Cortex of kidney (tissue), 1 donor: ENCODE data around the gene CCDC15.
"Not testable (repeated sequence)": the region's sequence is repeated elsewhere in the genome, so short reads cannot be mapped to it uniquely, and the experiment has no call there.

ENCODE experiments used
- DNase-seq: peaks from one replicate; lab custom pipeline; 2025; lab: John Stamatoyannopoulos, UW

CCDC15 gene

DNA sequence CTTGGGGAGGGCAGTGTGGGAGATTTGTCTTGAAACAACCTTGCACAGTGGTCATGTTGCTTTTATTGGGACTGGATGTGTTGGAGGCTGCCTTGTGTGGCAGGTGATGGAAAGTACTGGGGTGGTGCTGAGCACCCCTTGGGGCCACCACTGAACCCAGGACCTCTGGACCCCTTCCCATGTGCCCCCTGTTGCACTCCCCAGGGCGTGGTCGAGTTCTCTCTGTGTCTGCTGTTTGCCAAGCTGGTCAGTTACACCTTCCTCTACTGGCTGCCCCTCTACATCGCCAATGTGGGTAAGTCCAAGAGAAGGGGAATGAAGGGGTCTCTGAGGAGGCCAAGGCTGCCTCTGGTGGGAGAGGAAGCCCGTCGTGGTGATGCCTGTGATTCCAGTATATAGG lies 128.0 kb downstream of the CCDC15 start:
- DNase-seq = no peak

- DNase-seq = no peak
Observed at GRCh38 chr11:125082611-125083311, 128.8 kb downstream of the CCDC15 start.

DNA sequence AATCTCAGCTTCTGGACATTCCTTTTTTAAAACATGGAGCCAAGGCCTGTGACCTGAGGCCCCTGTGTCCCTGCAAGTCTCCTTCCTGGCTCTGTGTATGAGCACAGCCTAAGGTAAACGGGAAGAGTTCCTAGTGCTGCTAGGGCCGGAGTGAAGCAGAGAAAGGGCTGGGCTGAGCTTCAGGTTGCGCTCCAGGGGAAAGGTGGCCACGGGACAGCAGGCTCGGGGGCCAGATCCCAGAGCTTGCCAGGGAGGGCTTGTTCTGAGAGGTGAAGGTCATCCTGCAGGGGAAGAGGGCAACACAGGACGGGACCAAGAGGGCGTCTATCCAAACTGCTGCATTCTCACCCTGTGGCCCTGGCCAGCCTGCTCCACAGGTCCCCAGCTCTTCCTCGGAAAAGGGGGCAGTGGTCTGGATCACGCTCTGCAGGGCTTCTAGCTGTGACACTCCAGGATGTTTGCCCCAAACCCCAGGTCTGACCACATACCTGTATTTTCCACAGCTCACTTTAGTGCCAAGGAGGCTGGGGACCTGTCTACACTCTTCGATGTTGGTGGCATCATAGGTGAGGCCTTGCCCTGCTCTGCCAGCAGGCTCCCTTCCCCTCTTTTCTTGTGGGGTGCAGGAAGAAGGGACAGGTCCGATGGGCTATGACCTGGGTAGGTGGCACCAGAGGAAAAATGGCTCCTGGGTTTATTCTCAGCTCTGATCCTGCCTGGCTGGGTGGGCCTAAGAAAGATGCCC lies 129.5 kb downstream of the CCDC15 start:
- no peak for DNase-seq

GRCh38 chr11:125084057-125084416 lies 130.0 kb downstream of the CCDC15 start:
- DNase-seq = no peak

- DNase-seq = no peak
Observed at GRCh38 chr11:125084761-125085231, 130.8 kb downstream of the CCDC15 start.

- DNase-seq = no peak
Observed at GRCh38 chr11:125085301-125086081, 131.5 kb downstream of the CCDC15 start.

DNA sequence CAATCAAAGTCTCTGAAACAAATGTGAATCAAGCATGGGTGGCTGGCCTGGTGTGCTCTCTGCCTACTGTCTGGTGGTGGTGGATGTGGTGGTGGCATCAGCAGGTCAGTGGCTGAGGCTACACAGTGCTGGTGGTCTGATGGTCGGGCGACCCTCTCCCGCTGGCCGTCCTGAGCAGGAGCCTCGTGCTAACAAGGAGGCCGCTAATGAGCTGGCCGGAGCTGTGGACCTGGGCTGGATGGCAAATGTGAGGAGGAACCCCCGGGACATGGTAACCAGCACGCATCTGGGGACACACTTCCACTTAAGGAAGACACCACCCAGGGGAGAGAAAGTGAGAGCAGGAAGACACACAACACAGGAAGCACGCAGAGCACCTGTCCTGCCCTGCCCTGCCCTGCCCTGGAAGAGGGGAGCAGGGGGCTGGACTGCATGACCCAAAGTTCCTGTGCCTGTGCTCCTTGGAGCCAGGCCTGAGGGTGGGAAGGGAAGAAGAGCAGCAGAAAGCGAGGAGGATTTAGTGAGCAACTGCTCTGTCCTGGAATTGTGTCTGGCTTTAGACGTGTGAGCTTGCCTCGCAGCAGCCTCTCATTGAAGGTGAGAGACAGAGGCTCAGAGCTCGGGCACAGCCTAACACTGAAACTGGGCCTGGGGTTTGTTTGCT lies 132.8 kb downstream of the CCDC15 start:
- no peak for DNase-seq

GRCh38 chr11:125088123-125088522 lies 134.1 kb downstream of the CCDC15 start:
- no peak for DNase-seq

DNA sequence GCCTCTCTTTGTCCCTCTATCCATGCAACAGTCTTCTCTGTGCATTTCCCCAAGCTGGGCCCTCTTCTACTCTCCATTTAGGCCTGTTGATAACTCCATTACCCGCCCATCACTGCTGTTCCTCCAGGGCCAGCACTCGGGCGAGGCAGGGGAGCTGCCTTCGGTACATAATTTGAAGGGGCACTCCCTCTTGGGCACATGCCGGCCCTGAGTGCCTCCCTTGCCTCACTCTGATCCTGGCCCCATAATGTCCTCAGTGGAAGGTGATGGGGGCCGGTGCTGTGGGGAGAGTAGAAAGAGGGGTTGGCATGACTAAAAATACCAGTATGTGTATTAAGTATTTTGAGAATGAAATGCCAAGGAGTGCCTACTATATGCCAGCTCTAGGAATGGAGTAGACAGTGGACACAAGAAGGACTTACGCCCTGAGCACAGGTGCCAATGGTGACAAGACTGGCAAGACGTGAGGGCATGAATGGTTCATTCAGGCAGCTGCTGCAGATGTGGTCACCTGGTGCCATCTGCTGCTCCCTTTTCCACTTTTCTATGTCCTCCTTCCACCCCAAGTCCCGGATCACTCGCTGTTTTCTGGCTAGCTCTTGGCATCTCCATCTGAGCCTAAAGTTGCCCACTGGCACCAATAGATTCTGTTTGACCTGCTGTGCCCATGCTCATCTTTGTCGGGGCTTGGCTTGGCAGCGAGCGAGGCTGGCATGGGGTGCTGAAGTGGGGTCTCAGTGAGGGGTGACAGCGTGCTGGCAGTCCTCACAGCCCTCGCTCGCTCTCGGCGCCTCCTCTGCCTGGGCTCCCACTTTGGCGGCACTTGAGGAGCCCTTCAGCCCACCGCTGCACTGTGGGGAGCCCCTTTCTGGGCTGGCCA lies 134.8 kb downstream of the CCDC15 start:
- DNase-seq = no peak

GRCh38 chr11:125089481-125089880 lies 135.5 kb downstream of the CCDC15 start:
- not testable (repeated sequence) for DNase-seq

DNA sequence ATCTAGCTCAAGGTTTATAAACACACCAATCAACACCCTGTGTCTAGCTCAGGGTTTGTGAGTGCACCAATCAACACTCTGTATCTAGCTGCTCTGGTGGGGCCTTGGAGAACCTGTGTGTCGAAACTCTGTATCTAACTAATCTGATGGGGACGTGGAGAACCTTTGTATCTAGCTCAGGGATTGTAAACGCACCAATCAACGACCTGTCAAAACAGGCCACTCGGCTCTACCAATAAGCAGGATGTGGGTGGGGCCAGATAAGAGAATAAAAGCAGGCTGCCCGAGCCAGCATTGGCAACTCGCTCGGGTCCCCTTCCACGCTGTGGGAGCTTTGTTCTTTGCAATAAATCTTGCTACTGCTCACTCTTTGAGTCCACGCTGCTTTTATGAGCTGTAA lies 136.1 kb downstream of the CCDC15 start:
- not testable (repeated sequence) for DNase-seq

- DNase-seq = no peak
Observed at GRCh38 chr11:125090816-125091215, 136.8 kb downstream of the CCDC15 start.
